Mesothelial cell of epicardium (in vitro differentiated cells): ENCODE measurements around the gene LEAP2. TPM values are rescaled to one million over a fixed set of nuclear protein-coding genes. Genes with fewer than 3 reads are reported as not detected.

Experiments
- DNase-seq, 2 experiments: peaks; one replicate each; pipeline ENCODE4 v3.0.0; 2021; ENCODE audit warnings: low spot score in 2 of 2; ENCODE audit not compliant: unreplicated experiment in 2 of 2
- H3K27ac Mint-ChIP-seq: 2 replicates; pipeline ENCODE4 v1.8.0; 2021; ENCODE audit warnings: mixed read lengths
- H3K27me3 Mint-ChIP-seq: 2 replicates; pipeline ENCODE4 v1.8.0; 2021; ENCODE audit warnings: low read depth, mixed read lengths
- H3K36me3 Mint-ChIP-seq: 2 replicates; pipeline ENCODE4 v1.8.0; 2021; ENCODE audit warnings: mixed read lengths
- H3K4me1 Mint-ChIP-seq: 2 replicates; pipeline ENCODE4 v1.8.0; 2021; ENCODE audit warnings: mixed read lengths
- H3K4me3 Mint-ChIP-seq: 2 replicates; pipeline ENCODE4 v1.8.0; 2021; ENCODE audit warnings: mild to moderate bottlenecking, moderate library complexity, mixed read lengths
- H3K9me3 Mint-ChIP-seq: 2 replicates; pipeline ENCODE4 v1.8.0; 2021; ENCODE audit warnings: mixed read lengths
- CTCF ChIP-seq: fragments of 200-600 bp; sonication (generic); IDR thresholded peaks from one replicate; pipeline ENCODE4 v1.5.0; 2021; ENCODE audit warnings: antibody characterized with exemption; ENCODE audit not compliant: unreplicated experiment
- total RNA-seq: library from RNA; stranded (reverse); gene quantifications from 3 replicates; pipeline ENCODE4 v1.2.1, GENCODE V29; 2021

Gene LEAP2
- total RNA-seq, 1 donor from 2014 or later = 2.6 TPM

- TF ChIP-seq CTCF = no peak
- Mint-ChIP-seq H3K36me3 (peaks cover 42% of the 10 kb centered on the region), H3K27me3 (no peaks in the 10 kb centered on the region), H3K27ac (no peak overlapping the region), H3K9me3 (no peaks in the 10 kb centered on the region), H3K4me1 (no peaks in the 10 kb centered on the region), H3K4me3 (no peak overlapping the region)
- no peak for DNase-seq
These were observed 11.1 kb downstream of the LEAP2 start for GRCh38 chr5:132884548-132884947.

GRCh38 chr5:132886064-132886823 lies 12.8 kb downstream of the LEAP2 start:
- no peak for TF ChIP-seq CTCF
- H3K27me3 Mint-ChIP-seq = no peaks in the 10 kb centered on the region
- no peaks in the 10 kb centered on the region for H3K4me1 Mint-ChIP-seq
- no peak overlapping the region for H3K4me3 Mint-ChIP-seq
- no peaks in the 10 kb centered on the region for H3K9me3 Mint-ChIP-seq
- peak overlapping the region; percentile 52 for H3K27ac Mint-ChIP-seq
- H3K36me3 Mint-ChIP-seq = peaks cover 35% of the 10 kb centered on the region
- DNase-seq = no peak

- Mint-ChIP-seq H3K4me3 (no peak overlapping the region), H3K27me3 (no peaks in the 10 kb centered on the region), H3K27ac (no peak overlapping the region), H3K4me1 (no peaks in the 10 kb centered on the region), H3K36me3 (peaks cover 41% of the 10 kb centered on the region), H3K9me3 (no peaks in the 10 kb centered on the region)
- TF ChIP-seq CTCF = no peak
- DNase-seq = no peak
These were observed 13.8 kb downstream of the LEAP2 start for GRCh38 chr5:132887283-132887682.

- no peaks in the 10 kb centered on the region for H3K4me1 Mint-ChIP-seq
- no peak for TF ChIP-seq CTCF
- H3K4me3 Mint-ChIP-seq = no peak overlapping the region
- H3K9me3 Mint-ChIP-seq = no peaks in the 10 kb centered on the region
- no peak overlapping the region for H3K27ac Mint-ChIP-seq
- no peak for DNase-seq
- peaks cover 52% of the 10 kb centered on the region for H3K36me3 Mint-ChIP-seq
- no peaks in the 10 kb centered on the region for H3K27me3 Mint-ChIP-seq
These were observed 16.0 kb downstream of the LEAP2 start for GRCh38 chr5:132889501-132889900.

- Mint-ChIP-seq H3K36me3 (peaks cover 56% of the 10 kb centered on the region), H3K27me3 (no peaks in the 10 kb centered on the region), H3K4me1 (no peaks in the 10 kb centered on the region), H3K27ac (no peak overlapping the region), H3K4me3 (no peak overlapping the region), H3K9me3 (no peaks in the 10 kb centered on the region)
- TF ChIP-seq CTCF = no peak
- no peak for DNase-seq
These were observed 17.3 kb downstream of the LEAP2 start for GRCh38 chr5:132890817-132891216.
